Endodermal cell (in vitro differentiated cells): ENCODE measurements around the gene TECTA. TPM values are rescaled to one million over a fixed set of nuclear protein-coding genes. Genes with fewer than 3 reads are reported as not detected.
A peak's percentile ranks its signal among the peaks of the same experiment; 100 is the strongest.

Experiments used
- DNase-seq: peaks from one replicate; pipeline ENCODE4 v3.0.0-alpha.2; 2017
- H3K27ac ChIP-seq: 2 replicates; pipeline ENCODE4 v1.5.1; 2013; ENCODE audit warnings: mild to moderate bottlenecking, low read depth, low read length, moderate library complexity
- H3K27me3 ChIP-seq: 2 replicates; pipeline ENCODE4 v1.6.1; 2013; ENCODE audit warnings: mild to moderate bottlenecking, low read length, moderate library complexity; ENCODE audit not compliant: insufficient read depth, control insufficient read depth, poor library complexity, severe bottlenecking
- H3K36me3 ChIP-seq: 2 replicates; pipeline ENCODE4 v1.7.0; 2013; ENCODE audit warnings: mild to moderate bottlenecking, low read length, moderate library complexity; ENCODE audit not compliant: control insufficient read depth, insufficient read depth
- H3K4me1 ChIP-seq: one replicate; pipeline ENCODE4 v1.7.0; 2013; ENCODE audit warnings: low read length; ENCODE audit not compliant: control insufficient read depth, insufficient read depth
- H3K4me3 ChIP-seq: 2 replicates; pipeline ENCODE4 v1.5.1; 2013; ENCODE audit warnings: mild to moderate bottlenecking, low read length, moderate library complexity
- H3K9ac ChIP-seq: 2 replicates; pipeline ENCODE4 v1.6.1; 2013; ENCODE audit warnings: mild to moderate bottlenecking, low read length, moderate library complexity; ENCODE audit not compliant: poor library complexity, severe bottlenecking; ENCODE audit errors: extremely low read depth
- H3K9me3 ChIP-seq: 2 replicates; pipeline ENCODE4 v1.6.1; 2013; ENCODE audit warnings: mild to moderate bottlenecking, low read length, moderate library complexity; ENCODE audit not compliant: control insufficient read depth
- H3K27ac Mint-ChIP-seq: 2 replicates; pipeline ENCODE4 v1.8.0; 2020; ENCODE audit warnings: mixed read lengths
- H3K27me3 Mint-ChIP-seq: 2 replicates; pipeline ENCODE4 v1.8.0; 2021; ENCODE audit warnings: mild to moderate bottlenecking, mixed read lengths; ENCODE audit not compliant: insufficient read depth
- H3K36me3 Mint-ChIP-seq: 2 replicates; pipeline ENCODE4 v1.8.0; 2020; ENCODE audit warnings: low read depth, mixed read lengths
- H3K4me1 Mint-ChIP-seq: 2 replicates; pipeline ENCODE4 v1.8.0; 2020; ENCODE audit warnings: mixed read lengths
- H3K4me3 Mint-ChIP-seq: 2 replicates; pipeline ENCODE4 v1.8.0; 2020; ENCODE audit warnings: mild to moderate bottlenecking, moderate library complexity, mixed read lengths
- H3K9me3 Mint-ChIP-seq: 2 replicates; pipeline ENCODE4 v1.8.0; 2020; ENCODE audit warnings: mild to moderate bottlenecking, mixed read lengths
- CTCF ChIP-seq: fragments of 200-600 bp; sonication (generic); conservative IDR thresholded peaks from 2 replicates; pipeline ENCODE4 v1.5.0; 2021; ENCODE audit warnings: antibody characterized with exemption, mild to moderate bottlenecking
- WGBS, 2 experiments: methylation state at CpG; one replicate each; pipeline versions ENCODE4 v1.1.5 to v1.1.7; 2013; ENCODE audit warnings: missing lambda C conversion rate in 2 of 2, mixed read lengths in 1 of 2; ENCODE audit not compliant: insufficient coverage in 1 of 2, insufficient read length in 1 of 2; 5-methylcytosine and 5-hydroxymethylcytosine counted together
- total RNA-seq, 2 donors: library from RNA; stranded (reverse); fragmentation: NEBNext Ultra II Directional in 1 of 2; extraction: Animal tissue kit (Norgen Biotek cat#: 25700) in 1 of 2; gene quantifications; 2 replicates in 1 of 2; 3 replicates in 1 of 2; pipeline ENCODE4 v1.2.1, GENCODE V29; 2021

TECTA gene
- total RNA-seq, 2 donors from 2014 or later = 1.4 to 2.2 TPM

DNA sequence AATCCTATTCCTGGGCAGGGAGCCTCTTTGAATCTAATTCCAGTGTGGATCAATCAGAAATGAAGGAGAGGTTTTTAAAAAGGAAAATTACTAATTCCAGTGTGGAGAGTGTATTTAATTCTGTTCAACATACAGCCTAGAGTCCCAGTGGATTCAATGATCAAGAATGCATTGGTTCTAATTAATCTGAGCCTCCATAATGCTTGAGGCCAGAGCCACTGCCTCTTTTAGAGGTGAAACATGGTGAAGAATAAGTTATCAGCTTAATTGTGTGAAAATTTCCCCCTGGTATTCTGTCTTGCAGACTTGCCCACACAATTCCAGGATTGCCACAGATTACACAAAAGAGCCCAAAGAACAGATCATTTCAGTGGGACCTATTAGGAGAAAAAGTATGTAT is 87.7 kb downstream of the TECTA start:
- peaks cover 11% of the 10 kb centered on the region for H3K36me3 Mint-ChIP-seq
- Histone ChIP-seq H3K36me3 (no peaks in the 10 kb centered on the region), H3K4me3 (no peak overlapping the region), H3K4me1 (no peaks in the 10 kb centered on the region), H3K27ac (no peak overlapping the region), H3K9me3 (no peaks in the 10 kb centered on the region), H3K9ac (no peak overlapping the region), H3K27me3 (peaks cover 20% of the 10 kb centered on the region)
- no peak for DNase-seq
- H3K4me3 Mint-ChIP-seq = no peak overlapping the region
- no peaks in the 10 kb centered on the region for H3K4me1 Mint-ChIP-seq
- peaks cover 9% of the 10 kb centered on the region for H3K27me3 Mint-ChIP-seq
- no peak overlapping the region for H3K27ac Mint-ChIP-seq
- no peaks in the 10 kb centered on the region for H3K9me3 Mint-ChIP-seq
- TF ChIP-seq CTCF = no peak

DNA sequence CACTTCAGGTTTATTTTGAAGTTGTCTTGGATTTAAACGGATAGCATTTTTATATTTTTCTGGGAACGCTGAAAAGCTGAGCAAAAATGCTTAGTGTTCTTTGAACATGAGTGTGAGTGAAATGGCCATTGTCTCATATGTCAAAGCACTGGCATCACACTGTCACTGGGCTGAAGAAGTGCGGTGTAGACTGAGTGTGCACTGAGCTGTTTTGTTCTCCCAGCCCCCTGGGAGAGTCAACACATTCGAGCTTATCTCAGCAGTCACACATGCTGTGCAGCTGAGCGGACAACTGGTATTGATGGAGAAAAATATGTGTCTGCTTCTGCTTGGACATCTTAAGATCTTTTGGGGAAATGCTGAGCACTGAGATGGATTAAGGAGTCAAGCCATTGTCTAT is 90.8 kb downstream of the TECTA start:
- Mint-ChIP-seq H3K4me1 (peaks cover 3% of the 10 kb centered on the region), H3K9me3 (no peaks in the 10 kb centered on the region), H3K27me3 (peaks cover 2% of the 10 kb centered on the region), H3K36me3 (peaks cover 11% of the 10 kb centered on the region), H3K27ac (no peak overlapping the region), H3K4me3 (no peak overlapping the region)
- Histone ChIP-seq H3K9ac (no peak overlapping the region), H3K4me1 (no peaks in the 10 kb centered on the region), H3K36me3 (no peaks in the 10 kb centered on the region), H3K4me3 (no peak overlapping the region), H3K27me3 (no peaks in the 10 kb centered on the region), H3K9me3 (no peaks in the 10 kb centered on the region), H3K27ac (peak overlapping the region; percentile 38)
- TF ChIP-seq CTCF = no peak
- no peak for DNase-seq
- 75 to 85% methylated on average over 4 to 5 of the region's 5 CpGs for WGBS, 2 experiments

GRCh38 chr11:121194731-121195596 is 93.9 kb downstream of the TECTA start:
- H3K27me3 ChIP-seq = no peaks in the 10 kb centered on the region
- H3K9ac ChIP-seq = no peak overlapping the region
- DNase-seq = peak; percentile 75
- no peak overlapping the region for H3K27ac Mint-ChIP-seq
- no peaks in the 10 kb centered on the region for H3K36me3 ChIP-seq
- no peaks in the 10 kb centered on the region for H3K36me3 Mint-ChIP-seq
- no peaks in the 10 kb centered on the region for H3K4me1 ChIP-seq
- H3K9me3 Mint-ChIP-seq = no peaks in the 10 kb centered on the region
- H3K27me3 Mint-ChIP-seq = no peaks in the 10 kb centered on the region
- H3K9me3 ChIP-seq = no peaks in the 10 kb centered on the region
- H3K4me3 ChIP-seq = no peak overlapping the region
- H3K4me1 Mint-ChIP-seq = peaks cover 16% of the 10 kb centered on the region
- H3K27ac ChIP-seq = no peak overlapping the region
- no peak overlapping the region for H3K4me3 Mint-ChIP-seq
- WGBS, 2 experiments = 31 to 44% methylated on average over 8 to 11 of the region's 13 CpGs
- TF ChIP-seq CTCF = peak; percentile 89
